GM18517 (cell line): ENCODE data around the gene CFAP410.

Source experiments
- ATAC-seq: cut with Tn5 transposase; IDR thresholded peaks from one replicate; pipeline ENCODE4 v1.9.1; 2021; ENCODE audit warnings: mild to moderate bottlenecking, moderate library complexity; ENCODE audit not compliant: unreplicated experiment

The CFAP410 gene

DNA sequence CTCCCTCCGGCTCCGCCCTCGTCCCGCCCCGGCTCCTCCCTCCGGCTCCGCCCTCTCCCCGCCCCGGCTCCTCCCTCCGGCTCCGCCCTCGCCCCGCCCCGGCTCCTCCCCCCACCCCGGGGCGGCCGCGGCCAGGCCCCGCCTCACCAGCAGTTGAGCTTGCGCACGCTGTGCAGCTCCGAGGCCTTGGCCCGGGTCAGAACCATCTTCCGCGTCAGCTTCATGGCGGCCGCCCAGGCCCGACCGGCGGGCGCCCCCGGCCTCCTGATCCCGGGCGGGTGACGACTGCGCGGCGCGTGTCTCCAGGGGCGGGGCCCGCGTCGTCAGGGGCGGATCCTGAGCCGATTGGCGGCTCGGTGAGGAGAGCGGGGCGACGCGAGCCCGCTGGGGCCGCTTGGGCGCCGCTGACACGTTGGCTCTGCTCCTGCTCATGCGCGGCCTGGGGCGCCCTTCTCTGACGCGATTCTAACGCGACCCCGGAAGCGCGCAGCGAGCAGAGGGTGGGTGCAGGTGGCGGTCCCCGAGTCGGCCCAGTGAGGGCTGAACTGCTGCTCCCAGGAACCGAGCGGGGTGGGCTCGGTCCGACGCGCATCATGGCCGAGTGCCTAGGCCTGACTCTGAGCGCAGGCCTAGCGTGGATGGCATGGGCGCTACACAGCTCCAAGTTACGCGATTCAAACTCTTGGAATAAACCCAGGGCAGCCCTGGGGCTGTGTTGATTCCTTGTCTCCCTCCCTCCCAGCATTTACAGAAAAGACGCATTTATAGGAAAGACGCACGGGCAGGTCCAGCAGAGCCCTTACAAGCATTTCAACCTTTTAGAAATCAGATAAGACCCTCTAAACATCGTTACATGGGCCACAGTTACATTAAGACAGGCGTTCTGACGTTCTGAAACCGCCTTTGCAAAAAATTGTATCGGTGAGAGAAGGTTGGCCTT is at the start of gene CFAP410:
TSS of gene CFAP410 (minus strand) at position 420 of the 940 bp plus-strand sequence. CDS start at position 224, 196 bp downstream.
- peak; percentile 80 for ATAC-seq

- ATAC-seq, result no peak
Observed at GRCh38 chr21:44384968-44385367, 45.8 kb upstream of the CFAP410 start.

DNA sequence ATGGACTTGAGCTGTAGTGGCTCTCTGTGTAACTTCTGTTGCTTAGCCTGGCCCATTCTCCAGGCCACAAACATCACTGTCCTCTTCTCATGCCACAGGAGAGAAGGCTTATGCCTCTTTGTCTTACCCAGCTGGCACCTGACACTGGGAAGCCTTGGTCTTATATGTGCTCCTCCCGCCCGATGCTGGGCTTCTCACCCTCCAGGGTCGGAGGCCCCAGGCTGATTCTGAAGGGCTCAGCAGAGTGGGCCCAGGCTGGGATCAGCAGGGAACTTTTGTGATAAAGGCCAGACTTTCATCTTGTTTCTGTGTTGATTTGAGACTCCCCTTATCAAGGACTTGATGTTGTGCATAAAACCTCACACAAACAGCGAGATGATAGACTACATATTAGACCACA is 44.0 kb upstream of the CFAP410 start:
- no peak for ATAC-seq

- no peak for ATAC-seq
Observed at GRCh38 chr21:44382536-44382935, 43.3 kb upstream of the CFAP410 start.

DNA sequence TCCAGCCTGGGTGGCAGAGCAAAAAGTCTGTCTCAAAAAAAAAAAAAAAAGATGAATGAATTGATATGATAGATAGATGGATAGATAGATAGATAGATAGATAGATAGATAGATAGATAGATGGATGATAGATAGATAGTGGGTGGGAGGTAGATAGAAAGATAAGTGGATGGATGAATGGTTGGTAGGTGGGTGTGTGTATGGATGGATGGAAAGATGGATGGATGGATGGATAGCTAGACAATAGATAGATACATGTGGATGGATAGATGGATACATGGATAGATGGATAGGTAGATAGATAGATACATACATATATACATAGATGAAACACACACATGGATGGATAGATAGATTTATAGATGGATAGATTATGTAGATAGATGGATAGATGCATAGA is 42.7 kb upstream of the CFAP410 start:
- ATAC-seq, result no peak

GRCh38 chr21:44380876-44381275 is 41.7 kb upstream of the CFAP410 start:
- ATAC-seq, result no peak

GRCh38 chr21:44379991-44380865 is 41.0 kb upstream of the CFAP410 start:
- no peak for ATAC-seq

GRCh38 chr21:44379515-44379848 is 40.3 kb upstream of the CFAP410 start:
- no peak for ATAC-seq

- ATAC-seq, result no peak
Observed at GRCh38 chr21:44378646-44379514, 39.7 kb upstream of the CFAP410 start.

DNA sequence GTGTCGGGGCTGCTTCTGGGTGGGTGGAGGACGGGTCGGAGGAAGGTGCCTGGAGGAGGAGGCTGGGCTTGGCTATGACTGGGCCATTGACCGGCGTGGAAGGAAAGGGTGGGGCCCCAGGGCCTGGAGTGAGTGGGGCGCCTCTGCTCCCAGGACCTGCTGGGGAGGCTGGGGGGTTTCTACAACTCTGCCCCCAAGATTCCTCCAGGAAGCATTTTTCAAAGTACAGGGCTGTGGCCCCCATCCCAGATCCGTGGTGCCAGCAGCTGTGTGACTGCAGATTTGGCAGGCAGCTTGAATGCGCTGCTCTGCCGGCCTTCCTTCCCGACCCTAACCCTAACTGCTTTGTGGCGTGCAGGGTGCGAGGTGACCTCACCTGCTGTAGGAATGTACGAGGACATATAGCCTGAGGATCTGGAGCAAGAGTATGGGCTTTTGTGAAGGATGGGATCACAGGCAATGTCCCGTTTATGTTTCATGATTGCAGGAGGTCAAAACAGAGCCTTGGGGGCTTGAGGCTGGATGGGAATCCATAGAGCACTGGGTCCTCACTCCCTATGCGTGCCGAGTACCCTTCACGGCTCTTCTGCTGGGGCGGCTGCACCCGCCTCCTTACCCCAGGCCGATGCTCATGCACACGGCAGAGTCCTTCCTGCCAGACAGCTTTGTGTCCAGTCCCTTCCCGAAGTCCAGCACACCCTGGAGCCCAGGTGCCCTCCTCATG is 38.9 kb upstream of the CFAP410 start:
- no peak for ATAC-seq

DNA sequence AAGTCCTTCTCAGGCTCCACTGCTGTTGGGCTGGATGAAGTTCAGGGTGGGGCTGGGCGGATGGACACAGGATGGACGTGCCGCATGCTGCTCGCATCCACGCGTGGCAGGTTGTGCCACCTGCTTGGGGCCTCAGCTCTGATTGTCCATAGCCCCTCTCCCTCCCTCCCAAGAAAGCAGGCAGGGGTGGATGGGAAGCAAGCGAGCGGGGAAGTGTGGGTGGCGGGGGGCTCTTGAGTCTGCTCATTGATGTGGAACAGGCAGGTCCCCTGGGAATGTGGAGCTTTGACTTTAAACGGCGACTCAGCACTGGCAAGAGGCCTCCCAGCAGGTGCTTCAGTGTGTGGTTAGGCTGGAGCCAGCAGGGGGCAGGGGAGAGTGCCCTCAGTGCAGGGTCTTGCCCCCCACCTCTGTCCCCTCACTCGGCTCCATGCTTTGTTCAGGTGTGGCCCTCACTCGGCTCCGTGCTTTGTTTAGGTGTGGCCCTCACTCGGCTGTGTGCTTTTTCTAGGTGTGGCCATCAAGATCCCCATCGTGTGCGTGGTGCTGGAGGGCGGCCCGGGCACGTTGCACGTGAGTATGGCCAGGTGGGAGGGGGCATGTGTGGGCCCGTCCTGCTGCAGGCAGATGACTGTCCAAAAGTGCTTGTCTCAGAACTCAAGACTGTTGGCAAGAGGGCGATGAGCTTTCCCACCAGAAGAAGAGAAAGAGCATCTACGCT is 38.2 kb upstream of the CFAP410 start:
- ATAC-seq, result no peak

DNA sequence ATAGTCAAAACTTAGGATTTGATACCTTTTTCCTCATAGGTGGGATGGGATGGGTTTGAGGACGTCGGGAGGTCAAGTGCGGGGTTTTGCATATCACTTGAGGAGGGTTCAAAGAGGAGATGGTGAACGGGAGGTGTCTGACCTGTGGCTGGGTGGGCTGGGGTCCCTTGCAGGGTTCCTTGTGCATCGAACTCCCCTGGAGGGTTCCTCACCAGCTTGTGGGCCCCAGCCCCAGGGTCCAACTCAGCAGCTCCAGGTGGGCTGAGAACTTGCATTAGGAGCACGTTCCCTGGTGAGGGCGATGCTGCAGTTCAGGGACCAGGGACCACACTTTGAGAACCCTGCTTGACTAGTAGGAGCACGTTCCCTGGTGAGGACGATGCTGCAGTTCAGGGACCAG is 37.4 kb upstream of the CFAP410 start:
- ATAC-seq, result no peak

GRCh38 chr21:44375761-44376241 is 36.6 kb upstream of the CFAP410 start:
- ATAC-seq, result no peak

DNA sequence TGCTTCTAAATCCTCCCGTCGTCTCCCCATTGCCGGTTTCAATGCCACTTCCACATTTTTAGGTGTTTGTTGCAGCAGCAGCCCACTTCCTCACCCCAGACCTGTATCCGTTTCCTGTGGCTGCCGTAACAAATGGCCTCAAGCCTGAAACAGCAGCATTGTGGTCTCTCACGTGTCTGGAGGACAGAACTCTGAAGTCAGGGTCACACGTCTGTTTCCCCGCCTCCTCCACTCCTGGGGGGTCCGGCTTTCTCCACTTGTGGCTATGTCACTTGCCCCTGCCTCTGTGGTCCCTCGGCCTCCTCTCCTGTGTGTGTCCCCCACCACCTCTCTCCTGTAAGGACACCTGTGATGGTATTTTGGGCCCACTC is 36.1 kb upstream of the CFAP410 start:
- ATAC-seq, result no peak

DNA sequence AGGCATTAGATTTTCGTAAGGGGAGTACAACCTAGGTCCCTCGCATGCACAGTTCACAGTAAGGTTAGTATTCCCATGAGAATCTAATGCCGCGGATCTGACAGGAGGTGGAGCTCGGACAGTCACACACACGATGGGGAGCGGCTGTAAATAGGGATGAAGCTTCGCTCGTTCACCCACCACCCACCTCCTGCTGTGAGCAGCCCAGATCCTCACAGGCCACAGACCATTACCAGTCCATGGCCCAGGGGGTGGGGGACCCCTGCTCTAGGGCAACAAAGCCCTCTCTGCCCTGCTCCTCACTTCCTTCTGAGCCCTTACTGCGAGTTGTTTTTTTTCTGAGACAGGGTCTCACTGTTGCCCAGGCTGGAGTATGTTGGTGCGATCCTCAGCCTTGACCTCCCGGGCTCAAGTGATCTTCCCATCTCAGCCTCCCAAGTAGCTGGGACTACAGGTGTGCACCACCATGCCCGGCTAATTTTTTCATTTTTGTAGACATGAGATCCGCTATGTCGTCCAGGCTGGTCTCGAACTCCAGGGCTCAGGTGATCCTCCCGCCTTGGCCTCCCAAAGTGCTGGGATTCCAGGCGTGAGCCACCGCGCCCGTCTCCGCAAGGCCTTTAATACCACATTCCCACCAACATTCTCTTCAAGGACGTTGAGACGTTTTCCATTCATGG is 35.6 kb upstream of the CFAP410 start:
- no peak for ATAC-seq

DNA sequence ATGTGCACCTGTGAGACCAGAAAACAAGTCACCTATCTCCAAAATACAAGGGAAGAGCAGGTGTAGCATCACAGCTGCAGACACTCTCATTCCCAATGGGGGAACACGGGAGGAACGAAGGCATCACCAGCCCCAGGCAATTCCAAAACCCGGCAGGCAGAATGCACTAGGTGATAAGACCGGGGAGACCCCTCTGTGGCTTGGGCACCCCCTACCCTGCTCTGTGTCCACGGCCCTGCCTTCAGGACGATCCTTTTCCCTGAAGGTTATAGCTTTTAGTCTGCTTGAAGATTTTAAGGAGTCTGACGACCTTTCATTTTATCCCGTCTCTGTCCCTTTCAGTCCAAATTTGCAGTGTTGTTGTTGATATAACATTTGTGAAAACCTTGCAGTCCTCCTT is 33.4 kb upstream of the CFAP410 start:
- ATAC-seq, result no peak

DNA sequence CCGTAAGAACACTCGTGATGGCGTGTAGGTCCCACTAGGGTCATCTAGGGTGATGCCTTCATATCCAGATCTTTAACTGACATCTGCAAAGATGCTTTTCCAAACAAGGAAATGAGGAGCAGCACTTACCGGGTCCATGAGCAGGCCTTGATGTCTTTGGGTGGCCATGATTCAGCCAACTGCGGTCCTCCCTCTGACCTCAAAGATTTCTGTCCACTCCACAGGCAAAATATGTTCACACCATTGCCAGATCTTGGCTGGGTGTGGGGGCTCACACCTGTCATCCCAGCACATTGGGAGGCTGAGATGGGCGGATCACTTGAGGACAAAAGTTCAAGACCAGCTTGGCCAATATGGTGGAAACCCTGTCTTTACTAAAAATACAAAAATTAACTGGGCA is 32.4 kb upstream of the CFAP410 start:
- ATAC-seq, result no peak

DNA sequence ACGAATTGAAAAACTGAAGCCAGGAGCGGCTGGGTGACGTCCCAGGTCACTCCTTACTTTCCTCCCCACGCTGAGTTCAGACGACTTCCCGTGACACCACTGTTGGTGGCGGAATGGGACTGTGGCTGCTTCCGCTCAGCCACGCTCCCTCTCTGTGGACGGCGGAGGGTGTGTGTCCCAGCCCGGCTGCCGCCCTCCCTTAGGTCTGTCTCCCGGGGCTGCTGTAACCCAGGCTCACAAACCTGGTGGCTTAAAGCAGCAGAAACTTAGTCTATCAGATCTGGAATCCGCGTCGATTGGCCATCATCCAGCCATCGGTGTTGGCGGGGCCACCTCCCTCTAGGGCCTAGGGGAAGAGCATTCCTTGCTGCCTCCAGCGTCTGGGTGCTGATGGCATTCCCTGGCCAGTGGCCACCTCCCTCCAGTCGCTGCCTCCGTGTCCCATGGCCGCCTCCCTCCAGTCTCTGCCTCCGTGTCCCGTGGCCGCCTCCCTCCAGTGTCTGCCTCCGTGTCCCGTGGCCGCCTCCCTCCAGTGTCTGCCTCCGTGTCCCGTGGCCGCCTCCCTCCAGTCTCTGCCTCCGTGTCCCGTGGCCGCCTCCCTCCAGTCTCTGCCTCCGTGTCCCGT is 31.7 kb upstream of the CFAP410 start:
- ATAC-seq, result no peak
